Measurements from ENCODE around the gene FBN2.
"Not testable (repeated sequence)": the region's sequence is repeated elsewhere in the genome, so short reads cannot be mapped to it uniquely, and the experiment has no call there.

Gene FBN2

DNA sequence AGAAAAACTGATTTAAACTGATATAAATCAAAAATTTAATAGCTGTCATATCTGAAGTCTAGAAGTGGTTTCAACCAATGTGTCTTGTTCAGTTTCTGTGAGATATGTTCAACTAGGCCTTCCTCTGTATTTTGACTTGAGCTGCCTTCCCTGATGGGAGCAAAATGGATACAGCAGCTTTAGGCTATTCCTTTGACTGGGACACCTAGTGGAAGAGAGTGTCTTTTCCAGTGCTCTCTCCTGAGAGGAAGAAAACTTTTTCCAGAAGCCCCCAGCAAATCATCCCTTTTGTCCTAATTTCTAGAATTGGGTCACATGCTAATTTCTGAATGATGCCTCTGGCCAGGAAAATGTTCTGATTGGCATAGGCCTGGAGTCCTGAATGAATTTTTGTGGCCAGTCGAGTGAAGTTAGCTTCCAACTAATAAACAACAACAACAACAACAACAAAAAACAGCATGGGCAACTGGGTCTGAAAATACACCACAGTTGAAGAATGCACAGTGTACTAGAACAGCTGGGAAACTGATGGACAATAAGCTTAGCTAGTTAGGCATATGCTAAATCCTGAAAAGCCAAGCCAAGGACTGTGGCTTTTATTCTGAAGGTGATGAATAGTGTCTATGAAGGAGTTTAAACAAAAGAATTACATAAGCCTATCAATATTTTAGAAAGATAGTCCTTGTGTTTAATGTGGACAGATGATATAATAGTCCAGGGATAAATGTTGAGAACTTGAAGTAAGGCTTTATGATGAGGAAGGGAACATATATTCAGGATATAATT lies 125.7 kb downstream of the FBN2 start:
- no peak for DNase-seq

DNA sequence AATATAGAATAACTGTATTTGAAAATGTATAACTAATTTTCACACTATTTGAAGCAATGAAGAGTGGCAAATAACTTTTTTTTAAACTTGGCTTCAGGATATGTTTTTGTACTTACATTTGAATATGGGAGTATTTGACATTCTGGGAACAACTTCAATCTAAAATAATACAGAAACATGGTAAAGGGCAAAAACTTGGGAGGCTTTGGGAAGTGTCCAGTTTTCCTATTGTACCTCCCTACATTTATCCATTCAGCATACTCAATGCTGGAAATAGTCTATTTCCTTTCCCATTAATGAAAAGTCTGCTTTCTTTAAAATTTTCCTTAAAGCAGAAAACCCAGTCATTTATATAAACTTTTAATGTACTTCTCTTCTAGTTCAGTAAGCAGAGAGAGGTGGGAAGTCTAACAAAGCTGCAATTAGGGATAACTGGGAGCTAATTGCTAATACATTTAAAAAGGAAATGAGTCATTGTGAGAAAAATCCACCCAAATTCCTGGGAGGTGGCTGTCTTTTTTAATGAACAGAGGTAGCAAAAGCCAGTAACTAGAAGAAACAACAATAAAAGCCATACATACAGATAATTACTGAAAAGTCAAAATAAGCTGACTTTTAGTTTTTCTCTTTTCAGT lies 128.8 kb downstream of the FBN2 start:
- DNase-seq: no peak

DNA sequence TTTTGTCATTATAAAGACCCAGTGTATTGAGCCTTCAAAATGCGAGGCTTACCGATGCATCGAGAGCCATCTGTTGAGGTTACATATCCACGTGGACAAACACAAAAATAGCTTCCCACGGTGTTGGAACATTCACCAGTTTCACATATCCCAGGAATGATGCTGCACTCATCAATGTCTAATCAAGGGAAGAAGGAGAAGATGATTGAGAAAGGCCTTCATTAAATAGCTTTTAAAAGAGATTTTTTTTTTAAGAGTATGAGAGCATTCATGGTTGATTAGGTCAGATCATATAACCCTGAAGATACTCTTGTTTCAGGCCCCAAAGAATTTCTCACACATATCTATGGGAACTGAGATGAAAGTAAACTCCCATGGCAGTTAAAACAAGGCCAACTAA lies 129.4 kb downstream of the FBN2 start:
- no peak for DNase-seq

DNA sequence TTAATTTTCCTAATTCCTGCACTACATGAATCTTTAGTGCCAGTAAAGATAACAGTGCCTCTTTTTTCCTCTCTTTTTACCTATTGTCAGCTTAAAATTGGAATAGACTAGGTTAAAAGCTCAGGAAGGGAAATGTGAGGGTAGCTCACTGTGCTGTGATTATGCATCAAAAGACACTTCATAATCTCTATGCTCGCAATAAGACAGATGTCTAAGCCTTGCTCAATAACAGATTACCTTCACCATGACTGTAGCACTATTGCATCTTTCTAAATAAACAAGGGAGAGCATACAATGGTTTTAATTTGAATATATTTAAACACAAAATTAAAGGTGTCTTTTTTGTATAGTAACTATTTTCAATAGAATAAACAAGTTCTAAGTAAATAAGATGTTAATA lies 130.1 kb downstream of the FBN2 start:
- no peak for DNase-seq

DNA sequence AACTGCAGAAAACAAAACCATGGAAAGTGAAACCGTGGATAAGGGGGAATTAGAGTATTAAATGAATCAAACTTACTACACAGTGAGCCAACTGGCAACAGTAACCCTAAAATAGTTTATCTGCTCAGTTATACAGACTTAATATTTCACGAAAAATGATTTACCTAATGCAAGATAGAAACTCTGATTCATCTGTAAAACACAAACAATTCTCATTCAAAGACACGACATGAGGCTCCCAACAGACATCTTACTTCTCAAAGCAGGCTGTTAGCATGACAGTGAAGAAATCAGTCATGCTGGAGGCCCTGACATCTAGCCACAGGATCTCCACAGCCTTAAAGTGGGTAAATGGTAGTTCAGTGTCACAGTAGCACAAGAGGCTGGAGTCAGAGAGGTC lies 131.2 kb downstream of the FBN2 start:
- DNase-seq: no peak

DNA sequence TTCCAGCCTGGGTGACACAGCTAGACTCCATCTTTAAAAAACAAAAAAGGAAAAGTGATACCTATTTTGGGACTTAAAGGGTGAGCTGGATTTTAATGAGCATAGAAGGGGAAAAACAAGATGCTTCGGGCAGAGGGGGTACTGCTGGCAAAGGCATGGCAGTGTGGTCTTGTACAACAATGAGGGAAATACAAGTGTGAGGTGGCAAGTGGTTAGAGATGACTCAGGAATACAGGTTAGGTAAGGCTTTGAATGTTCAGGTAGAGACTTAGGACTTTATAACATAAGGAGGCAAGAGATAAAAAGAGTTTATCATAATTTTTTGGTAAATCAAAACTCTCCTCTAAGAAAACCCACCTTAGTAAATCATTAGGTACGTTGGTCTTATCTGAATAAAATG lies 132.9 kb downstream of the FBN2 start:
- DNase-seq: no peak

DNA sequence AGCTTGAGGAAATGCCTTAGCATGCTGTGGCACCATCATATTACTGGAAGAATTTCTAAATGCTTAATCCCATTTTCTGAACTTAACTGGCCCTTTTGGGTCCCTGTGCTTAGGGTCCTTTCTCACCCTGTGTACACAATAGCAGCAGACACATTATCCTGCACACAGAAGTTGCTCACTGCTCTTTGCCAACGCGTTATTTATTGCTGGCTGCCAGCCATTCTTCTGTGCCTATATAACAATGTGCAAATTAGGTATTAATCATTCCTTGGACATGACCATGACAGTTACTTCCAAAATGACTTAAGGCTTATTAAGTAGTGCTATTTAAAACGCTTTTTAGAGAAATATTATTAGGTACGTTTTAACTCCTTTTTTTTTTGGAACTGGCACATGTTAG lies 134.7 kb downstream of the FBN2 start:
- DNase-seq: no peak

DNA sequence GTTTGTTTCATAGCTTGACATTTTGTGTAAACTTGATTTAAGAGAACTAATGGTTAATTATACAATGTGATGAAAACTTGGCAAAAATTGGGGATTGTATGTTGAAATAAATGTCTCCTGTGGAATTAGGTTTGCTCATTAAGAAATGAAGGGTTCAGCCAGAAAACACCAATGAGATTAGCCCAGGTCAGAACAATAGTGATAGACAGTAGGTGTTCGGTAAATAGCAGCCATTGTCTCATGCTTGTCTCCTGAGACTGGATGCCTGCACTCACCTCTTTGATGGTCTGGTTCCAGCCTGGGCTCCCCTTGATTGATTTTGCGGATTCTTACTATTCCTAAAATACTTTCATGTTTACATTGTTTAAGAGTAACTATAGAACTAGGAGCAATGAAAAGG lies 135.5 kb downstream of the FBN2 start:
- DNase-seq: no peak

DNA sequence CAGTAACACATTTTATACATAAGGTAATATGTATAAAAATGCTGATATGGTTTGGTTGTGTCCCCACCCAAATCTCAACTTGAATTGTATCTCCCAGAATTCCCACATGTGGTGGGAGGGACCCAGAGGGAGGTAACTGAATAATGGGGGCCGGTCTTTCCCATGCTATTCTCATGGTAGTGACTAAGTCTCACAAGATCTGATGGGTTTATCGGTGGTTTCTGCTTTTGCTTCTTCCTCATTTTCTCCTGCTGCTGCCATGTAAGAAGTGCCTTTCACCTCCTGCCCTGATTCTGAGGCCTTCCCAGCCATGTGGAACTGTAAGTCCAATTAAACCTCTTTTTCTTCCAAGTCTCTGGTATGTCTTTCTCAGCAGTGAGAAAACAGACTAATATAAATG lies 137.3 kb downstream of the FBN2 start:
- DNase-seq: not testable (repeated sequence)

DNA sequence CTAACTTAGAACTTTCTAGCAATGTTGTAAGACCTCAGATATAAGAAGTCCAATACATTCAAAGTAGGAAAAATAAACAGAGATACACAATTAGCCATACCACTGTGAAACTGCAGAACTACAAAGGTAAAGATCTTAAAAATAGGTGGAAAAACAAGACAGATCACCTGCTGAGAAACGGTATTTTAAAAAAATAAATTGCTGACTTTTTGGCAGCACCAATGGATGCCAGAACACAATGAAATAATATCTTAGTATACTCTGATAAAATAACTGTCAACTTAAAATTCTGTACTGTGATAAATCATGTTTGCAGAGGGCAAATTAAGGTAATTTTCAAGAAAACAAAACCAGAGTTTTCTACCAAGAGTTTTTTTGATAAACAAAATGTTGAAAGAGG lies 138.9 kb downstream of the FBN2 start:
- DNase-seq: no peak

DNA sequence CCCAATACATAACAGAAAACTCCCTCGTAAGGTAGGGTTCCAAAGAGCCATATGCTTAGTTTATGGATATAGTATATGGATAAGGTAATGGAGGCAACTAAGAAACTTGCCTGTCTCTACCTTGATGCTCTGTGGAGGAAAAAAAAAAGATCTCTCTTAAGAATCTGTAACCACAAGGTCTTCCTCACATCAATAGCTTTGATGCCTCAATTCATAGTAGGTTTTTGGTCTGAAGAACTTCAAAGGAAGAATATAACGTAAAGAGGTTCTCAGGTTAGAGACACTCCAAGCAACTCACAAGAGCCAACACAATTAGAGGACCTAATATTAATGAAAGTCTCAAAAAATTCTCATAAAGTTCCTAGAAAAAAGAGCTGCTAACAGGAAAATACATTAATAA lies 140.2 kb downstream of the FBN2 start:
- DNase-seq: no peak

DNA sequence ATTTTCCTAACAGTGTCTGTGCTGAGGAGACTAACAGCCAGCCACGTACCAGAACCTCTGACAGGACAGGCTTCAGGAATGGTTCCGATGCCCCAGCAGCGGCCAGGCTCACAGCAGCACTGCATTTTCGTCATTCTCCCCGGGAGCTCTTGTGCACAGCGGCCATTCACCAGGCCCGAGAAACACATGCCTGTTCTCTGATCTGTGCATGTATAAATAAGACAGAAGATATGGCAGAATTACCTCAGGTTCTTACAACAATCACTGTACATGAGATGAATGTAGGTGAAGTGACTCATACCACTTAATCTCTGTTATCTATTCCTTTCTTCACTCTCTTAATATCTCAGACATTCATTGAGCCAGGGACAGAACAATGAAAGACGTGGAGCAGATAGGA lies 143.0 kb downstream of the FBN2 start:
- DNase-seq: no peak

DNA sequence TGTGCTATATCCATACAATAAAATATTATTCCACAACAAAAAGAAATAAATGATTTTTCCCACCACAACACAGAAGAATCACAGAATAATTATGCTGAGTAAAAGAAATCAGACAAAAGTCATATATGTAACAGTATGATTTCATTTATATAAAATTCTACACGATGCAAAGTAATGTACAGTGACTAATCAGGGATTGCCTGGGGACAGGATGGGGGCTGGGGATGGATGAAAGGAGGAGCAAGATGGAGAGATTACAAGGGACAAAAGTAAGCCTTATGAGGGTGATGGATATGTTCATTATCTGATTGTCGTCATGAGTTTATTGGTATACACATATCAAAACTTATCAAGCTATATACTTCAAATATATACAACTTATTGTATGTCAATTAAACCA lies 154.0 kb downstream of the FBN2 start:
- no peak for DNase-seq

DNA sequence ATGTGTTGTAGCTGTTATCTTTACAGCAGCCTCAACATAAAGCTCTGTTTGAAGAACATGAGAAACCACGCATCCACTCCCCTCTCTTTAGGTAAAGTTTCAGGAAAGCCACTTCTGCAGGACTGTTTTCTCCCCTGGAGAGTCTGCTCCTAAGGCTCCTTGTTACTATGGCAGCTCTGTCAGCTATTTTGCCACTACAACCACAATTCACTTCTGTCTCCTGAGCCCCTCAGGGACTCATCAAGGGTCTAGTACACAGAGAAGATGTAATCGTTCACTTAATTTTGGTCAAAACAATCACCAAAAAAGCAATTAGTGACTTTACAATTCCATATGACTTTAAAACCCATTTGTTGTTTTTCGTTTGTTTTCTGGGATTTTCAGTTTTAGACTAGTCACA lies 157.7 kb downstream of the FBN2 start:
- DNase-seq: no peak

DNA sequence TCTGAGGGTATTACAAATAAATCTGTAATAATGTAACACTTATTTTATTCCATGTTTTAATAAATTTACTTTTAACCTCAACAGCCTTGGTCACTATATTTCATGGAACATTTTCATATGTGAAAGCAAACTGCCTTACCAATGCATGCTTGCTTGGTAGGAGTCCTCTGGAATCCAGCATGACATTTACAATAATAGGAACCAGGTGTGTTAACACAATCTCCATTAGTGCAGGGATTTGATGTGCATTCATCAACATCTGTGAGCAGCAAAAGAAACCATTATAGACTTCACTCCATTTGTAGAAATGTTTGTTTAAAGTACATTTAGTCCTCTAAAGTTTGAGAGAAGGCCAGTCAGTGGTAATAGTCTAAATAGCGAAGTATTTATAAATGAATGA lies 159.4 kb downstream of the FBN2 start:
- no peak for DNase-seq

DNA sequence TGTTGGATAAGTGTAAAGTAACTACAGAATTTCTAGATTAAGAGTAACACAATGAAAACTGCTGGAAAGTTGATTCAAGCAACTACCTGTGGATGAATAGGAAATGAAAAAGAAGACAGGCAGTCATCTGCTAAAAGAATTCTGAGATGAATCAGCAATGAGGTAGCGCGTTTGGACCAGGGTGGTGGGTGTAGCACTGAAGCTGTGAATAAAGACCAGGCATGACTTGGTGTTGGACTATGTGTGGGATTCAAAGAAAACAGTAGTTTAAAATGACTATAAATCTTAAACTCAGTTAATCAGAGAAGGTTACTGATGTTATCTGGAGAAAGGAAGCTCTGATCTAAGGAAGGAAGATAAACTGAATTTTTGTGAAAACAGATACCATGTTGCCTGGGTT lies 159.8 kb downstream of the FBN2 start:
- no peak for DNase-seq

DNA sequence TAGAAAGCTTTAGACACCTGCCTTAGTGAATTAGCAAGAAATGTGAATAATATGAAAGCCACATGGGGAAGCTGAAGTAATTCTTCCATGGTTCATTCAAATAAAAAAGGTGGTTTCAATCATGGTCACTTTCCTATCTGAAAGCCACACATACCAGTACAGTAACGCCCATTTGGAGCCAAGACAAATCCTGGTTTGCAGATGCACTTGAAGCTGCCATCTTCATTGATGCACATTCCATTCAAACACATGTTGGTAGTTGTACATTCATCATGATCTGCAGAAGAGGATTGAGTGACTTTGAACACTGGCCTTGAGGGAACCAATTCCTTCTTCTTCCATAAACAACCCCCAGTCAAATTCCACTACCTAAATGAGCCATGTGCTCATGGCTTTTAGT lies 161.5 kb downstream of the FBN2 start:
- no peak for DNase-seq

DNA sequence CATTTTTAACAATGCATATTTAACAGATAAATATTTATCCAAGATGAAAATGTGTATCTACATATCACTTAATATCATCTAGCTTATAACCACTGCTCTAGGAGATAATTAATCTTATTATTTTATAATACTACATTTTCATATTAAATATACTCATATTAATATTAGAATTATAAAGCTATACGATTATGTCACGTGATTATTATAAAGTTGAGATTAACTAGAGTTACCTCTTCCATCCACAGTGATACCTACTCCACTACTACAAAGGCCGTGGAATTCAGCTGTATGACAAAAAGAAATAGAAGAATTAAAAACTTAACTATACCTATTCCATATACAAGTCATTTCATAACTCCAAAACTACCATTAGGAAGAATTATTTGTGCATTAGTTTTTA lies 171.9 kb downstream of the FBN2 start:
- DNase-seq: no peak

DNA sequence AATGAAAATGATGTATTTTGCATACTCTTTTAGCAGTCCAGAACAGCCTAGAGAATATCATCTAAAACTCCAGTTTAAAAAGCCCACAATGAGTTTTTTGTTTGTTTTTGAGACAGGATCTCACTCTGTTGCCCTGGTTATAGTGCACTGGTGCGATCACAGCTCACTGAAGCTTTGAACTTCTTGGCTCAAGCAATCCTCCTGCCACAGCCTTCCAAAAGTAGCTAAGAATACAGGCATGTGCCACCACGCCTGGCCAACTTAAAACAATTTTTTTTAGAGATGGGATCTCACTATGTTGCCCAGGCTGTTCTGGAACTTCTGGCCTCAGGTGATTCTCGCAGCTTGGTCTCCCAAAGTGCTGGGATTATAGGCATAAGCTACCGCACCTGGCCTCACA lies 175.7 kb downstream of the FBN2 start:
- DNase-seq: no peak

DNA sequence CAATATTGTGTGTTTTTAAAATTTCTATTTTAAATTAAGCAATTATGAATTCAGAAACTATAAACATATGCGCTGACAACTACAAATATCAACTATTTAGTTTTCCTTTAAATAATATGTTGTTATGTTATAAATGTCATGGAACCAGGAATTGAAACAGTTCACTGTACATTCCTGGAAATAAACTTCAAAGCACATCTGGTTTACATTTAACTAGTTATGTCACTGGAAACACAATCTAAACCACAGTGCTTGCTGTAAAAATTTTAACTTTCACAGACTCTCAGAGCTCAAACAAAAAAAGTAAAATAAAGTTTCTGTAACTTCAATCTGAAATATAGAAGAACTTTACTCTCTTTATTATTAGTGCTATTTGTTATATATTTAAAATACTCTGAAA lies 179.2 kb downstream of the FBN2 start:
- no peak for DNase-seq

DNA sequence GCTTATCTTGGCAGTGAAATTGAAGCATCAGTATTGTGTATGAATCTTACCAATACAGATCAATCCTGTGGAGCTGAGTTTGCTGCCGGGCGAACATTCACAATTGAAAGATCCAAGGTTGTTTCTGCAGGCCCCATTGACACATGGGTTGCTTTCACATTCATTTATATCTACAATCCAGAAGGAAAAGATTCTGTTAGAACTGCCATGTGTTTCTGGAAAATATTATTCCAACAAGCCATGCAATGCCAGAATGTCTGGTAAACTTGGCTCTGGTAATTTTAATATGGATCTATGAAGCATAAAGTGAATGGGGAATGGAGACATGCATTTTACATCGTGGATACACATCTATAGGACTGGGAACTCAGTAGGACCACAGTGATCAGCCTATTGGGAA lies 180.8 kb downstream of the FBN2 start:
- no peak for DNase-seq

DNA sequence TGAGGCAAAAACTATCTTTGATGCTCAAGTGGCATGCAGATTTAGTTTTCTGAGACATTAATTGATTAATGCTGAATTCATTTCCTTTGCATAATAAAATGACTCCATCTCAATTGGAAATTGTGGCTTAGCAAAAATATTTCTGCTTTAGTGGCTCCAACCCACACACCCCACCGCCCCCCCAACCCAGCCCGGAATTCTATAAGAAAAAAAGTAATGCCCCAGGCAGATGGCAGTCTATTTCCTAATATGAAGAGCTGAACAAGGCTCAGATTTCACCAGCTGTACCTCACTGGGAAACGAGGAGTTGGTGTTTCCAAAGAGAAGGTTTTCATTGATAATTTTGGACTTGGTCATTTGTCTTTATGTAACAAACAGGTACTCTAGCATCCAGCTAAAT lies 182.1 kb downstream of the FBN2 start:
- no peak for DNase-seq

DNA sequence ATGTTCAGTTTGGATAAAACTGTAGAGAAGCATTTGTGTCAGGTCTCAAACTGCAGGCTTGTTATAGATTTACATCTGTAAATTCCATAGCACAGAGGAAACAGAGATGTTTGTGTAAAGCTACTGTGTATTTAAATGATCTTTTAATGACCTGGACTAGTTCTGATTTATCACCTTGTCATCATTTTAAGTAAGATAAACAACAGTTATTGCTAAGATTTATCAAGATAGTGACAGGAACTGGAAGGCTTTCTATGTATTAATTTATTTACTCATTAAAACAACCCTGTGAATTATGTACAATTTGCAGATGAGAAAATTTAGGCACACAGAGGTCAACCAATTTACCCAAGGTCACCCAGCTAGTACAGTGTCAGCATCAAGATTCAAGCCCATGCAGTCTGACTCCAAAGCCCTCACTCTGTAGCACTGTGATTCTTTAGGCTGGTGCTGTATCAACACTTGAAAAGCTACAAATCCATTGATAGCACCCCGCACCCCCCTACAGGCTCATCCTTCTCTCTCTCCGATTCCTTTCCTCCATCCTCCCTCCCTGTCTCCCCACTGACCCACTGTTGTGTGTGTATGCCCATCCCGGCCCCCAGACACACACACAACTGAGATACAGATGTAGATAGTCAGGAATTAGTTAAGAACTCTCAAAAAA lies 184.5 kb downstream of the FBN2 start:
- no peak for DNase-seq

DNA sequence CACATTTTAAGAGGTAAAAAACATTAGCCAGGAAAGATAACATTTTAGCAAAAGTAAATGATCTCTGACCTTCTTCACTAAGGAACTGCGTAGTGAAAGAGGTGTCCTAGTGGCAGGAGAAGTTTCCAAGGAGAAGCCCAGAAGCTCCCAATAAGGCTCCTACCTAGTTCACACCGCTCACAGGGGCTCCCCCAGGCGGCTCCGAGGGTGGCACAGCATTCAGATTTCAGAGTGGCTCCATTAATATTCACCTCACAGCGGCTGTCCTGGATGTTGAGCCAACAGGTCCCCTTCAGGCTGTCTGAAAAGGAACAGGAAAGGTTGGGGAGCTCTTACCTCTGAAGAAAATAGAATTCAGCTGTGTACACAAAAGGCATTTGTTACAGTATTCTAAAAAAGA lies 187.3 kb downstream of the FBN2 start:
- no peak for DNase-seq
